Mucosa of rectum (tissue), 2 donors: ENCODE data around the gene CHN2.
A peak's percentile ranks its signal among the peaks of the same experiment; 100 is the strongest.

ENCODE experiments used
- H3K27ac ChIP-seq, 2 donors: one replicate each; pipeline ENCODE4 v1.7.0; 2013; ENCODE audit warnings: inconsistent platforms in 2 of 2, low read depth in 2 of 2, low read length in 2 of 2
- H3K27me3 ChIP-seq, 2 donors: one replicate each; pipeline ENCODE4 v1.7.0; 2013; ENCODE audit warnings: low read length in 2 of 2; ENCODE audit not compliant: control insufficient read depth in 2 of 2, insufficient read depth in 2 of 2
- H3K36me3 ChIP-seq, 2 donors: one replicate each; pipeline ENCODE4 v1.7.0; 2013; ENCODE audit warnings: low read length in 2 of 2; ENCODE audit not compliant: control insufficient read depth in 2 of 2, insufficient read depth in 2 of 2
- H3K4me1 ChIP-seq, 2 donors: one replicate each; pipeline ENCODE4 v1.7.0; 2013; ENCODE audit warnings: low read length in 2 of 2, mild to moderate bottlenecking in 1 of 2; ENCODE audit not compliant: control insufficient read depth in 2 of 2, insufficient read depth in 2 of 2
- H3K4me3 ChIP-seq, 2 donors: one replicate each; pipeline ENCODE4 v1.7.0; 2013; ENCODE audit warnings: low read length in 2 of 2
- H3K9ac ChIP-seq, 2 donors: one replicate each; pipeline ENCODE4 v1.7.0; 2013; ENCODE audit warnings: low read length in 2 of 2, low read depth in 1 of 2, mild to moderate bottlenecking in 1 of 2
- H3K9me3 ChIP-seq, 2 donors: one replicate each; pipeline ENCODE4 v1.7.0; 2013; ENCODE audit warnings: low read length in 2 of 2; ENCODE audit not compliant: control insufficient read depth in 2 of 2
- donor health status: healthy.
- donor health status: Normal muscosa, but diverticular disease.

The CHN2 gene

DNA sequence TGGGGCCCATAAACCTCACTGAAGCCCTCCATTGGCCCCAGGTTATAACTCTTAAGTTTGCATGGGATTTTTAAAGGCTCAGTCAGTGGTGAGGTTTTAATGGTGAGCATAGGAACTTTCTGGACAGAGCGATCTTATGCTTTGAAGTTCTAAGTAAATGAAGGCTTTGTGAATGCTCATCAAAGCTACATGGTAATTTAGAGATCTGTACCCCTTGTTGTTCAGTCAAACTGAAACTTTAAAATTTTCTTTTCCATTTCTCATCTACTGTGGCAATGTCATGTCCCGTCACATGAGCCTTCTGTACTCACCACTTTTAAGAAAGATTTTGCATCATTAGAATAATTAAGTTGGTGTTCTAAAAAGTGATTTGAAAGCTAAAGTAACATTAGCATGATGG, 39.9 kb downstream of the CHN2 start:
- Histone ChIP-seq H3K36me3 (no peaks in the 10 kb centered on the region), H3K4me1 (no peaks in the 10 kb centered on the region), H3K27me3 (no peaks in the 10 kb centered on the region), H3K9ac (no peak overlapping the region), H3K9me3 (no peaks in the 10 kb centered on the region), H3K27ac (no peak overlapping the region), H3K4me3 (no peak overlapping the region)

DNA sequence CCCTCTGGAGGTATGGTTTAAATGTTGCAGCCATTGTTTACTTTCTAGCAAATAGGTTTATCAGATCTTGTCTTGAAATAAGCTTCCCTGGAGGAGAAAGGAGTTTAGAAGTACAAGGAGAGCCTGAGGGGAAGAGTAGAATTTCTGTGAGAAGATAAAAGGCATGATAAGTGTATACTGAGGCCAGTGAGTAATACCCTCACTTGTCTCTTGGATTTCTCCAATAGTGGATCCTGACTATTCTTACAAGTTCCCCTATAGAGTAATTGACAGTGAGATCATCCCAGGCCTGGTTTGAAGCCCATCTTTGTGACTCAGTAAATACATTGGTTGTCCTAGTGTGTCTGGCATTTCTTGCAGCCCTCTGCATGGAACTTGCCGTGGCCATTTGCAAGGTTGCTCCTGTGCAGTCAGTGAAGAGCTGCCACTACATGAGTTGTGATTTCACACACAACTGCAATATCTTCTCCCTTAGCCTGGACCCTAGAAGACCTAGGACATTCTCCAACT, 41.6 kb downstream of the CHN2 start:
- no peak overlapping the region for H3K4me3 ChIP-seq
- H3K9ac ChIP-seq = no peak overlapping the region
- H3K27me3 ChIP-seq = no peaks in the 10 kb centered on the region
- no peaks in the 10 kb centered on the region for H3K9me3 ChIP-seq
- no peak overlapping the region for H3K27ac ChIP-seq
- no peaks in the 10 kb centered on the region for H3K4me1 ChIP-seq
- no peaks in the 10 kb centered on the region for H3K36me3 ChIP-seq

DNA sequence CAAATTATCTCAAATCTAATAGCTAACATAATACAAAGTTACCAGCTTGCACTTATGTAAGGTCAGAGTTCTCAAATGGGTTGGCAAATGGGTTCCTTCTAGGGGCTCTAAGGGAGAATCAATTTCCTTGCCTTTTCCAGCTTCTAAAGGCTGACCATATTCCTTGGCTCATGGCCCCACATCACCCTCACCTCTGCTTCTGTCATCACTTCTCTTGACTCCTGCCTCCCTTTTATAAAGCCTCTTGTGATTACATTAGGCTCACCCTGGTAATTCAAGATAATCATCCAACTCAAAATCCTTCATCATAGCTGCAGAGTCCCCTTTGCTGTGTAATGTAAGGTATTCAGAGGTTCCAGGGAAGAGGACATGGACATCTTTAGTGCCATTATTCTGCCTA, 42.1 kb downstream of the CHN2 start:
- no peaks in the 10 kb centered on the region for H3K27me3 ChIP-seq
- no peaks in the 10 kb centered on the region for H3K36me3 ChIP-seq
- H3K4me3 ChIP-seq = no peak overlapping the region
- H3K9ac ChIP-seq = no peak overlapping the region
- no peaks in the 10 kb centered on the region for H3K4me1 ChIP-seq
- no peaks in the 10 kb centered on the region for H3K9me3 ChIP-seq
- H3K27ac ChIP-seq = no peak overlapping the region

DNA sequence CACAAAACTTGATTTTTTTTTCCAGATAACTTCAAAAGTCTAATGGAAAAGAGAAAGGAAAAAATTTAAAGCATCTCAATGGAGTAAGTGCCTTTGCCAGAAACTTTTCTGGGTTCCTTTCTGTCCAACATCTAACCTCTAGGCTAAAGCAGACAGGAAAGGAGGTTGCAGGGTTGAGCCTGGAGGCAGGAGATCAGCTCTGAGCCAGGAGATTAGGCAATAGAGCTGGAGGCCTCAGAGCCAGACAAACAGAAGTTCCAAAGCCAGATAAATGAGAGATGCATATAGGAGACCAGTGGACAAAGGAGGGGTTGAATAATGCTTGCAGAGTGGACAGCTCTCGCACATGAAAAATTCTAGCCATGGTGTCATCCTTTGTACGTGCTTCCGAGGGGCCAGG, 42.9 kb downstream of the CHN2 start:
- Histone ChIP-seq H3K9ac (no peak overlapping the region), H3K4me3 (no peak overlapping the region), H3K27me3 (no peaks in the 10 kb centered on the region), H3K36me3 (no peaks in the 10 kb centered on the region), H3K27ac (no peak overlapping the region), H3K9me3 (no peaks in the 10 kb centered on the region), H3K4me1 (no peaks in the 10 kb centered on the region)

DNA sequence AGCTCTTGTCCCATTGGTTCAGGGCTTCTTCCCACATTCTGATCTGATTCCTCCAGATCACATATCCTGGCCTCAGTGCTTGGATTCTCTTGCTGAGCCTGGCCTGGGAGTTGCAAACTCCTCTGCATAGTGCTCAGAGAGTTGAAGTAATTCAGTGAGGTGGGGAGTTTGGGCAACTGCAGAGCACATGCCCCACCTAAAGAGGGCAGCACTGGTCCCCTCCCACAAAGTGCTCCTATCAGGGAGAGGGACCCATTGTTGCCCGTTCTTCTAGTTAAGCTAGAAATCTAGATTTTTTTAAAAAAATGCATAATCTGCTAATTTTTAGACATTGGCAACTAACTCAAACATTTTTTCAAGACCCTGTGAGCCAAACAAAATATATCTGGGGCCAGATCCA, 45.1 kb downstream of the CHN2 start:
- H3K36me3 ChIP-seq = no peaks in the 10 kb centered on the region
- no peak overlapping the region for H3K27ac ChIP-seq
- no peak overlapping the region for H3K9ac ChIP-seq
- H3K4me3 ChIP-seq = no peak overlapping the region
- no peaks in the 10 kb centered on the region for H3K9me3 ChIP-seq
- H3K27me3 ChIP-seq = no peaks in the 10 kb centered on the region
- H3K4me1 ChIP-seq = no peaks in the 10 kb centered on the region

DNA sequence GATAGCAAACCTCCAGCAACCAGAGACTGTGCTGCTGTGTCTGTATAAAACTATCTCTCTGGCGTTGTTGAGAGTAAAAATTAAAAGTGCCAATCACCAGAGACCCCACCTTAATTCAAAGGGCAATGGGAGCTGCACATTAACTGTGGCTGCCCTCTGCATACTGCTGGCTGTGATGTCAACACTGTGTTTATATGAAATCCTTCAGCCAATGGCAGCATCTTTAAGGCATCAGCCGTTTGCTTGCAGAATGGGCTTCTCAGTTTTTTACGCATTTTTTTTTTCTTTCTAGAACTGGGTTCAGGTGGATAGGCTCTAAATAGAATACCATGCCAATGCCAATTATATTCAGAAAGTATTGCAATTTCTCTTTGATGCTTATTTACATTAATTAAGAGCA, 47.7 kb downstream of the CHN2 start:
- no peaks in the 10 kb centered on the region for H3K9me3 ChIP-seq

DNA sequence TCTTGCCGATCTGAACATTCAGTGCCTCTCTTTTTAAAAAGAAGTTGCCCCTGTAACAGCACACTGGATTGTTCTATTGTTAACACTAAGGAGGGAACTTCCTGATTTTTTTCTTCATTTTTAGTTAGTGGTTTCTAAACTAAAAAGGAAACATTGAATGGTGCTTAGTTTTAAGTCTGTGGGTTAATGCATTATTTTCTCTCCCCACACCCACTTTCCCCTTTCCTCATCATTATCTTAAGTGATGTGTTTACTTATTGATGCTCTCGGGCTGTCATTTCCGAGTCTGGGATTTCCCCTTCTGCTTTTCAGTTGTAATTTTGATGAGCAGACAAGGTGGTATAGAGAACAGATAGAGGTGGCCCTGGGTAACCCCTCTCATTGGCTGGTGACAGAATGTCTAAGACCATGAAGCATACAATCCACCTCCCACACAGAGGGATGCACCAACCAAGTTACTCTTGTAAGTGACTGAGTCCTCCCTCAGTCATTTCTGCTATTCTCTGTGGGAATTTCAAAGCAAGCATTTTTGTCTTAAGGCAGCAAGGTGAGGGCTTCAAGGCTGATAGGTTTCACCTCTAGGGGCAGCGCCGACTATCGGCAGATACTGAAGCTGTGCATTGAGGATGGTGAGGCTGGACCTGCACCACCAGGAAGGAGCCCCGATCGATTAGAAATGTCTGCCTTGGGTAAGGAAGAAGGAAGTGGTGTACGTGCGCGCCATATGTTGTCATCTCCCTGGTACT, 49.5 kb downstream of the CHN2 start:
- Histone ChIP-seq H3K27me3 (no peaks in the 10 kb centered on the region), H3K9me3 (no peaks in the 10 kb centered on the region), H3K4me3 (no peak overlapping the region), H3K4me1 (no peaks in the 10 kb centered on the region), H3K27ac (no peak overlapping the region), H3K9ac (no peak overlapping the region), H3K36me3 (peaks cover 0 to 2% of the 10 kb centered on the region in 2 donors)

More for the DNA sequence above, 47.7 kb downstream of the CHN2 start:
- no peaks in the 10 kb centered on the region for H3K27me3 ChIP-seq
- no peaks in the 10 kb centered on the region for H3K4me1 ChIP-seq
- peaks cover 0 to 2% of the 10 kb centered on the region in 2 donors for H3K36me3 ChIP-seq
- no peak overlapping the region for H3K4me3 ChIP-seq
- no peak overlapping the region for H3K9ac ChIP-seq
- H3K27ac ChIP-seq = no peak overlapping the region

DNA sequence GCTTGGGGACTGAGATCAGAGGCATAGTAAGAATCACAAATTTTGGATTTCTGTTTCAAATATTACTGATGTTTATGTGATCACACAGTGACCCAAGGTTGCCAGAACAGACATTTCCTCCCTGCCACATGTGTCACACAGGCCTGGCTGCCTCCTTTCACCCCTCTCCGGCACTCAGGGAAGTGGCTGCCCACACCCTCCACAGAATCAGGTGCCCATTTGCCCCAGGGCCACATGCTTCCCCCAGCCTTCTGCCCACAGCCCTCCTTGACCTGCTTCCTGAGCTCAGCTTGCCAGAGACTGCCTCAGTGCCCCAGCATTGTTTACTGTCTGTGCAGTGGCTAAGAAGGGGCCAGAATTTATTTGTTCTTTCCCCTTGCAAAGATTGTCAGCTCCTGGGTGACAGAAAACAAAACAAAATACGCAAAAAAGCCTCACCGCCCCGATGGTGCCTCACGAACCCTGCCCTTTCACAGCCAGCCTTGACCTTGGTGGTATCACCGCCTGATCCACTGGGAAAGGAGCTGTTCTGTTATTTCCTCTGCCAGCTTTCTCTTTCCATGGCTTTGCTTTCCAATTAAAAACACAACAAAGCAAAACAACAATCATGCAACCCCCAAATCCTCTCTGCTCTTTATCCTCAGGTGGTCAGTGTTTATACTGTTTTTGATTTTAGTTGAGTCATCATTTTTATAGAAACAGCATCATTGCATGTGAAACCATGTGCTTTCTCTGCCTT, 52.8 kb downstream of the CHN2 start:
- no peak overlapping the region for H3K4me3 ChIP-seq
- peak overlapping the region in 1 of 2 donors; percentile 2 for H3K27ac ChIP-seq
- no peak overlapping the region for H3K9ac ChIP-seq
- no peaks in the 10 kb centered on the region for H3K27me3 ChIP-seq
- H3K36me3 ChIP-seq = peaks cover 0 to 2% of the 10 kb centered on the region in 2 donors
- H3K4me1 ChIP-seq = no peaks in the 10 kb centered on the region
- H3K9me3 ChIP-seq = no peaks in the 10 kb centered on the region

DNA sequence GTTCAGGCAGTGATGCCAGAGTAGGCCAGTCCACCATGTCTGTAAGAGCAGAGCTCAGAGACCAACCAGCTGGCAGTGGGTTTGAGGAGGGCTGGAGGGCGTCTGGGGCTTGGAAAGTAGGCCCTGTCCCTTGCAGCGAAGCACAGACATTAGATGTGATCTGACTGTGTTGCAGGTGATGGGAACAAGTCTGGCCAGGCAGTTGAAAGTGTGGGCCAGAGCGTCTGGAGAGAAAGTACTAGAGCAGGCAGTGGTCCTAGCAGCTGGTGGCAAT, 53.3 kb downstream of the CHN2 start:
- H3K36me3 ChIP-seq = peaks cover 0 to 2% of the 10 kb centered on the region in 2 donors
- H3K9ac ChIP-seq = no peak overlapping the region
- no peaks in the 10 kb centered on the region for H3K27me3 ChIP-seq
- no peaks in the 10 kb centered on the region for H3K4me1 ChIP-seq
- no peaks in the 10 kb centered on the region for H3K9me3 ChIP-seq
- H3K4me3 ChIP-seq = no peak overlapping the region
- H3K27ac ChIP-seq = peak overlapping the region; percentile 2 to 16

DNA sequence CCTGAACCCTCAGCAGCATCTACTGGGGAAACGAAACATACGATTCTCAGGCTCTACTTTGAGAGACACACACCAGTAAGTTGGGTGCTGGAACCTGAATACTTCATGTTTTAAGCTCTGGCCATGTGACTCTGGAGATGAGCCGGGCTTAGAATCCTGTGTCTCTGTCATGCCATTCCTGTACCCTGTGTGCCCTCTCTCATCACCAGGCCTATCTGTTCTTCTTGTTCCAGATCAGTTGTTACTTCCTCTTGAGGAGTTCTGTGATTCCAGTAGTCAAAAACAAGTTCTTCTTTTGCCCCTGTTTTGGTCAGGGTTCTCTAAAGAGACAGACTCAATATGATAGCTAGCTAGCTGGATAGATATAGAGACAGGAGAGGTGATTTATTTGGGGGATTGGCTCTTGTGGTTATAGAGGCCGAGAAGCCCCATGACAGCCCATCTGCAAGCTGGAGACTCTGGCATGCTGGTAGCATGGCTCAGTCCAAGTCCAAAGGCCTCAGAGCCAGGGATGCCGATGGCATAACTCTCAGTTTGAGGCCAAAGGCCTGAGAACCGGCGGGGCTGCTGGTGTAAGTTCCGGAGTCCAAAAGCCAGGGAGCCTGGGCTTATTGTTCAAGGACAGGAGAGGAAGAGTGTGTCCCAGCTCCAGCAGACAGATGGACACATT, 54.3 kb downstream of the CHN2 start:
- Histone ChIP-seq H3K9me3 (no peaks in the 10 kb centered on the region), H3K9ac (no peak overlapping the region), H3K36me3 (peaks cover 0 to 2% of the 10 kb centered on the region in 2 donors), H3K4me1 (no peaks in the 10 kb centered on the region), H3K27me3 (no peaks in the 10 kb centered on the region), H3K4me3 (no peak overlapping the region), H3K27ac (peak overlapping the region in 1 of 2 donors; percentile 8)
